NCI-H82 (cell line): ENCODE measurements around the gene KDM4C.

Source experiments
- DNase-seq: peaks from one replicate; lab custom pipeline; 2025; lab: John Stamatoyannopoulos, UW

The KDM4C gene

DNA sequence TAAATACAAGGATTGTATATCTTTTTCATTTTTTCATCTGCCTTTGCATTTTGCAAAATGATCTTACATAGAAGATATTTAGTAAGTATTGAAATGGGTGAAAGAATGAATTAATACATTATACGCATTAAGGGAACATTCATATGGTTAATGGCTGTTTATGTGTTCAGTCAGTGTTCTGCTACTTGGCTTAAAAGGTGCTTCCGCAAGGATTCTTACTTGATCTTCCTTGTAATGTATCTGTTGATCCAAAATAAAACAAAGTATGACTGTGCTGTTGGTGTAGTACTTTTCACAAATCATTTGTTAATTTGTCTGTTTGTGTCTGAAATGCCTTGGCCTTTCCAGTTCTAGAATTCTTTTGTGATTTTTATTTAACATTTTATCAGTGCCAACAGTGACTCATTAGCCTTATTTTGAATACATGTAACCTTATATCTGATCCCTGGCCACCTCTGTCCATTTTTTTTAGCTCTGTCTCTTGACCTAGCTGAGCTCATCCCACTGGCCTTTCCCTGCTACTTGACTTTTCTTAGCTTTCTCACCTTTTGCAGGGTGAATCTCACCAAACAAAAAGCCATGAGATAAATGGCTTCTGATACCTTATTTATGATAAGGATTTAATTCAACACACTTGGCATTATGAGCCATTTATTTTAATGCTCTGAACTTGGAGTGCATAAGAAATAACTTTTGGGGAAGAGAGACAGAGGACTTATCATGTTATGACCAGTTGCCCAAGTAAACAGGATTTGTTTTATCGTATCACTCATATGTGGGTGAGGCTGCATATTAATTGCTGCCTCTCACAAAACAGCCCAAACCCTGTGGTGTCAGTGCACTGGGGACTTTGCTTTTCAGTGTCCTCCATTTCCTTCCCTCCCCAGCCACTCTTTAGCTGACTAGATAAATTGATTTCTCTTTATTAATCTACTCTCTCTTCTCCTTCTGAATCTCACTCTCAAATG, 340.3 kb downstream of the KDM4C start:
- no peak for DNase-seq

GRCh38 chr9:7103367-7103766, 345.6 kb downstream of the KDM4C start:
- DNase-seq = peak; percentile 2

GRCh38 chr9:7103771-7104170, 346.0 kb downstream of the KDM4C start:
- no peak for DNase-seq

DNA sequence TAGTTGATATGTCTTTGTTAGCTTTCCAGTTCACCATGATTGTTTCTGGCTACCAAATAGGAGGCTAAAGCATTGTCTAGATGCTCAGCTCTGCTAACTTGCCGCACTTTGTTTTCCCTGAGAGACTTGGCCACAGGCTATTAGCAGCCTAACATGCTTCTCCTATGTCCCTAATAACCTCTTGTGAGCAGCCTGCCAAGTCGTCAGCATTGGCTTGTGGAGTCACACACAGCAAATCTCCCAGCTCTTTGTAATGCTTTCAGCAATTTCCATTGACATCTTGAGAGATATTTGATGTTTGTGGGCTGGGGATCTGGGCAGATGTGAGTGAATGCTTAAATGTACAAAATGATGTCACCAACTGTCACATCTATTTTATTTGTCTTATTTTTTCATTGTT, 346.9 kb downstream of the KDM4C start:
- no peak for DNase-seq

DNA sequence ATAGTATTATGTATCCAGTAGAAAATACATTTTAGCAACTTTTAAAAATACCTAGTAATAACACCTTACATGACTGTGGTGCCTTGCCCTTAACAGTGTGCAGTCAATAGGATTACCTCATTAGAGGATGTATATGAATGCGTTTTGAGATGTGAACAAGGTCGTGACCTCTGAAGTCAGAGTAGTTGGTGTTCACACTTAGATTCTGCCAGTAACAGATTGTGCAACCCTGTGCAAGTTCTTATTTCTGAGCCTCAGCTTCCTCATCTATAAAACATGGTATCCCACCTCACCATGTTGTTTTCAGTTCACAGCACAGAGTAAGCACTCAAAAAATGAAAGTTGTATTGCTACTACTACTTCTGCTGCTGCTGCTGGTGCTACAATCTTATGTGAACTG, 347.3 kb downstream of the KDM4C start:
- no peak for DNase-seq

DNA sequence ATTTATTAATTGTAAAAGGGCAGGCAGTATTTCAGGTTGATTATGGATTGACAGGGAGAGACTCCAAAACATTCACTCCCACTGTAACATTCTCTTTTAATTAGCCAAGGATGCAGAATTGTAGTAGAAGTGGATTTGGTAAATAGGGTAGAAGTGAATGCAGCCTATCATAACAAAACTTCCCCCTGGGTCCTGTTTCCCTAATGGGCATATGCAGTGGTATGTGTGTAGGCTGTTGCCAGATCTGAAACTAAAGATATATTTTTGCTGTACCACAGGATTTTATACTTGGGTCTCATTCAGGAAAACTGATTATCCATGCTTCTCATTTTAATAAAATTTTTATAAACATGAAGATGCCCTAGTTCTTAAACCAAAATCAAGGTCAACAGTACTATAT, 351.2 kb downstream of the KDM4C start:
- no peak for DNase-seq

GRCh38 chr9:7111413-7111812, 353.6 kb downstream of the KDM4C start:
- no peak for DNase-seq

GRCh38 chr9:7115606-7116005, 357.8 kb downstream of the KDM4C start:
- peak; percentile 34 for DNase-seq

GRCh38 chr9:7117676-7118561, 360.1 kb downstream of the KDM4C start:
- DNase-seq = no peak

- DNase-seq = no peak
Observed at GRCh38 chr9:7118633-7119032, 360.9 kb downstream of the KDM4C start.

GRCh38 chr9:7119612-7120011, 361.8 kb downstream of the KDM4C start:
- no peak for DNase-seq

GRCh38 chr9:7121055-7121454, 363.3 kb downstream of the KDM4C start:
- no peak for DNase-seq

DNA sequence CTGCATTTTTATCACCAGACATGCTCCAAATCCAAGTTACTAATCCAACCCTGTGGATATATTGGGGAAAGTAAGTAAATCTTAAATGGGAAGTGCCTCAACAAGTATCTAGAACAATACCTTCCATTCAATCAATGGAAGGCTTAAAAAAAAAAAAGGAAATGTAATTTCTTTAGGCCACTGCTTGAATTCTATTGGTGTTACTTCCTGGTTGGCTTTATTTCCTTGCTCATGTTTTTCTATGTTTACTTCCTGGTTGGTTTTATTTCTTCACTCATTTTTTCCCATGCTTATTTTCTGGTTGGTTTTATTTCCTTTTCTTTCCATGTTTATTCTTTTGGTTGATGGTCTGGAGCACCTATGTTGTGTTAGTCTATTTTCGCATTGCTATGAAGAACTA, 363.9 kb downstream of the KDM4C start:
- no peak for DNase-seq

DNA sequence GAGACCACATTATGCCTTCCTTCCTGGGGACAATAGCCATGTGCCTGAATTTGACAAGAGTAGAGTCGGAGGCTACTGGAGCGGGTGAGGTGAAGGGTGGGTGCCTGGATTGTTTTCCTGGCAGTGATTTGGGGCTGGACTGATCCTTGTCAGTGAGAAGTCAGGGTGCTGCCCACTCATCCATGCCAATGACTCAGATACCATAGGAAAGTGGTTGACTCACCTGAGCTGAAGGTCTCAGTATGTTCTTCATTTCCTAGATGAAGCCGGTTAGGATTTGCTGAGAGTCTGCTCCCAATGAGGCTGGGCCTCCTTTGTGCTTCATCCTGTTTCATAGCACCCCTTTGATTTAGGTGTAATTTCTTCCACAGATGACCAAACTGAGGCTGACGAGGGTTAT, 366.0 kb downstream of the KDM4C start:
- no peak for DNase-seq

DNA sequence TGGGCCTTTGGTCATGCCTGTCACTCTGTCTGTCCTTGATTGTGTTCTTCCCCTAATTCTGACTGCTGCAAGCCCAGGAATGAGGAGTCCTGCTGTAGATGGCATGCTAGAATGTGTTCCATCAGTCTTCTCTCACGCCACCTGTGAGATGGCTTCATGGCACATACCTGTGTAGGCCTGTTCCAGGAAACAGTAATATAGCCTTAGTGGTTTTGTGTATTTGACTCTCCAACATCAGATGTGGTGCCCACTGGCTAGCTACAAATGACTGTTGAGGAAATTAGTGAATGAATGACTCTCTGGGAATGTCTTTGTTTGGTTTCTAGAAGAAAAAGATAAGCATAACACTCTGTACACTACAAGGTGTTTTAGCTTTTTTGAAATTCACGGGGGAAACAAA, 367.5 kb downstream of the KDM4C start:
- DNase-seq = no peak

DNA sequence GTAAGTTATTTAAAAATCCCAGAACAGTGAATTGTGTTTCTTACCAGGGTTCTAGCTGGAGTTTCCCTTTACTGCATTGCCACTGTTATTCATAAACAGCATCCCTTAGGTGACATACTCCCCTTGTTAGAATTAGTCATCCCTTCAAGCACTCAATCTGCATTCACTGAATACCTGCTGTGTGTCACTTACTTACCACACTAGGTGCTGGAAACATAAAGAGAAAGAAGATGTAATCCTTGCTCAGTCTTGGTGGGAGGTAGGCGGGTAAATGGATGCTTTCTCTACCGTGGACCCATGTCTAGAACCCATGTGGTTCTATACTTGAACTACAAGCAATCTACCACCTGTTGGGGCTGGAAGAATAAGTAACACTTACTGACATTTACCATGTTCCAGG, 371.6 kb downstream of the KDM4C start:
- DNase-seq = no peak

DNA sequence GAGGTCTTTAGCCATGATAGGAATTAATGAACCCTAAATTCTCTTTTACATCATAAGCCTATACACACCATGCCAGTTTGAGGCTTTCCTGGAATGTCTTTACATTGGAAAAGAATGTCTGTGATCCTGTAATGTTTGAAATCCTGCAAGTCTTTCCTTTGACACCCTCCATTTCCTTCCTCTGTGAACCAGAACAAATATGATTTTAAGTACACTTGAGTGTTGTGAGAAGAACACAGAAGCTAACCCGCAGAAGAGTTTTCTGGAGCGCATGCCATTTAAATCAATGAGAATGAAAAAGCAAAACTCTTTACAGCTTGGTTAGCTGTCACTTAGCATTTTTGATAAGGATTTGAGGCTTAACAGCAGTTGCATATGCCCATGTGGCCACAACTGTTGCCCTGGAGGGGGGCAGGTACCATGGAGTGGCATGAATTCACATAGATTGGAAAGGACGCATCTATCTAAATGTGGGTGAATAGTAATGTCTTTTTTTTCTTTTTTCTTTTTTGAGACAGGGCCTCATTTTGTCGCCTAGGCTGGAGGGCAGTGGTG, 372.6 kb downstream of the KDM4C start:
- DNase-seq = no peak

- no peak for DNase-seq
Observed at GRCh38 chr9:7132605-7133004, 374.8 kb downstream of the KDM4C start.

DNA sequence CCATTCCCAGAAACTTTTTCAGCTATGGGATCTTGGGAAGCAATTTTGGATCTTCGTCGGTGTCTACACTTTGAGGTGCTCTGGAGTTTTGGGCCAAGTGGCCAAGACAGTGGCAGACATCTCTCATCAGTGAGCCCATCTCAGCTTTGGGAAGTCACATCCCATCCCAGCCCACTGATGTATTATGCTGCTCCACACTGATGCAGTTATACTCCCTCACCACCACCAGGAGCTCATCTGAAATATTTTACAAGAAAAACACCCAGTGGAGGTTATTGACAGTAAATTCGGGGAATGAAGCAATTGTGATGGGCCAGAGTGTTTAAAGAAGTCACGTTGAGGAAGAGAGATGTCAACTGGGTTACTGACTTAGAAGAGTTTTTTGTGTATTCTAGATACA, 378.0 kb downstream of the KDM4C start:
- DNase-seq = no peak

GRCh38 chr9:7137040-7137439, 379.3 kb downstream of the KDM4C start:
- no peak for DNase-seq

GRCh38 chr9:7137571-7137970, 379.8 kb downstream of the KDM4C start:
- no peak for DNase-seq

GRCh38 chr9:7139886-7140285, 382.1 kb downstream of the KDM4C start:
- DNase-seq = no peak

DNA sequence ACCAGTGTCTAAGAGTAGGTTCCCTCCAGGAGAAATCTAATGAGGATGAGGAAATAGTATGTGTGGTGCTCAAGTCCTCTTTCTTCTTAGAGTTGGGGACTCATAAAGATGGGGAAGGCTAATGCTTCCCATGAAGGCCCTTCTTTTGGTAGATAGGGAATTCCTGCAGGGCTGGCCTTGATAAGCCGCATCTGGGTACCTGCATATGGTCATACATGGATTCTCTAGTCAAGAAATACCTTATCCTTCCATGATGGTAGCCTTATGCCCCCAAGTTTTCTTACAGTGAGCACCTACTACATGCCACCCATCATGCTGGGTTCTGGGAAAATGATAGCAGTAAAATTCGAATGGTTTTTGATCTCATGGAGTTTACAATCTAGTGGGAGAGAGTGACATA, 382.6 kb downstream of the KDM4C start:
- DNase-seq = no peak
